Body of pancreas (tissue), 4 donors: ENCODE measurements around the gene RTBDN.

Experiments
- POLR2A ChIP-seq, 3 donors: fragments of 450-650 bp; IDR thresholded peaks; one replicate each; pipeline ENCODE4 v1.6.1; 2016; ENCODE audit warnings: antibody characterized with exemption in 3 of 3, mild to moderate bottlenecking in 2 of 3
- TF ChIP-seq, protein P1 (sequence below), 7 experiments: fragments of 450-650 bp in 4 of 7; fragments of 200-600 bp in 3 of 7; sonication (generic) in 3 of 7; IDR thresholded peaks; one replicate each; pipeline ENCODE4 v1.5.1; 2016 to 2019; ENCODE audit warnings: antibody characterized with exemption in 7 of 7

DNA sequence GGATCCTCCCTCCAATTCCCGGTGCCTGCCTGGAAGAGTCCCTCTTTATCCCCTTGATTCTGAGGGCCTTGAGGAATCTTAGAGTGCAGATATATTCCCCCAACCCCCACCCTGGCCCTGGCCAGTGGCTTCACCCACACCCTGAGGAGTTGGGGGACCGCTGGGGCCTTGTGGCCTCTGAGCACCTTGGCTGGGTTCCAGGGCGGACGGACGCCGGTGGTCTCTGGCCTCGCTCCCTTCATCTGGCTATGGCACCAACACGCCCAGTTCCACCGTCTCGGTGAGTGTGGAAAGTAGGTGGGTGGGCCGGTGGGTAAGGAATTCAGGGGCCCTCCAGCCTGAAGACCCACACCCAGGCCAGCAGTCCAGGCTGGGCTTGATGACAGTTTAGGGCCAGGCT lies 8.9 kb upstream of the RTBDN start:
- TF ChIP-seq, protein P1, sequence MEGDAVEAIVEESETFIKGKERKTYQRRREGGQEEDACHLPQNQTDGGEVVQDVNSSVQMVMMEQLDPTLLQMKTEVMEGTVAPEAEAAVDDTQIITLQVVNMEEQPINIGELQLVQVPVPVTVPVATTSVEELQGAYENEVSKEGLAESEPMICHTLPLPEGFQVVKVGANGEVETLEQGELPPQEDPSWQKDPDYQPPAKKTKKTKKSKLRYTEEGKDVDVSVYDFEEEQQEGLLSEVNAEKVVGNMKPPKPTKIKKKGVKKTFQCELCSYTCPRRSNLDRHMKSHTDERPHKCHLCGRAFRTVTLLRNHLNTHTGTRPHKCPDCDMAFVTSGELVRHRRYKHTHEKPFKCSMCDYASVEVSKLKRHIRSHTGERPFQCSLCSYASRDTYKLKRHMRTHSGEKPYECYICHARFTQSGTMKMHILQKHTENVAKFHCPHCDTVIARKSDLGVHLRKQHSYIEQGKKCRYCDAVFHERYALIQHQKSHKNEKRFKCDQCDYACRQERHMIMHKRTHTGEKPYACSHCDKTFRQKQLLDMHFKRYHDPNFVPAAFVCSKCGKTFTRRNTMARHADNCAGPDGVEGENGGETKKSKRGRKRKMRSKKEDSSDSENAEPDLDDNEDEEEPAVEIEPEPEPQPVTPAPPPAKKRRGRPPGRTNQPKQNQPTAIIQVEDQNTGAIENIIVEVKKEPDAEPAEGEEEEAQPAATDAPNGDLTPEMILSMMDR (IDR thresholded peaks at IDR 0.05) = no peak
- TF ChIP-seq POLR2A (IDR thresholded peaks at IDR 0.05) = no peak
